NCI-H2107 treated with DMSO at 0.1 percent for 48 hours (cell line): ENCODE data around the gene KIF22.
A peak's percentile ranks its signal among the peaks of the same experiment; 100 is the strongest.

Source experiments
- DNase-seq: peaks from one replicate; lab custom pipeline; 2025; ENCODE audit not compliant: unreplicated experiment; lab: John Stamatoyannopoulos, UW

Gene KIF22

DNA sequence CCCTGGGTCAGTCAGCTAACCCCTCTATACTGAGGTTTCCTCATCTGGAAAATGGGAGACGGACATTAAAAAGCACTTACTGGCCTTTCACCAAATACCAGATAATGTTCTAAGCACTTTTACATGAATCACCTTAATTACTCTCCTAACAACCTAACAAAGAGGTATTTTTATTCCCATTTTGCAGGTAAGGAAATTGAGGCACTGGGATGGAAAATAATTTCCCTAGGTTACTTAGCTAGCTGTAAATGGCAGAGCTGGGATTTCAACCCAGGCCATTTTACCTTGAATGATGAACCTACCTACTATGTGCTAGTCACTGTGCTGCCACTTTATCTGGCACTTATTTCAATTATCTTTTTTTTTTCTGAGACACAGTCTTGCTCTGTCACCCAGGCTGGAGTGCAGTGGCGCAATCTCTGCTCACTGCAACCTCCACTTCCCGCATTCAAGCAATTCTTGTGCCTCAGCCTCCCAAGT is 3.7 kb downstream of the KIF22 start:
- DNase-seq = no peak

DNA sequence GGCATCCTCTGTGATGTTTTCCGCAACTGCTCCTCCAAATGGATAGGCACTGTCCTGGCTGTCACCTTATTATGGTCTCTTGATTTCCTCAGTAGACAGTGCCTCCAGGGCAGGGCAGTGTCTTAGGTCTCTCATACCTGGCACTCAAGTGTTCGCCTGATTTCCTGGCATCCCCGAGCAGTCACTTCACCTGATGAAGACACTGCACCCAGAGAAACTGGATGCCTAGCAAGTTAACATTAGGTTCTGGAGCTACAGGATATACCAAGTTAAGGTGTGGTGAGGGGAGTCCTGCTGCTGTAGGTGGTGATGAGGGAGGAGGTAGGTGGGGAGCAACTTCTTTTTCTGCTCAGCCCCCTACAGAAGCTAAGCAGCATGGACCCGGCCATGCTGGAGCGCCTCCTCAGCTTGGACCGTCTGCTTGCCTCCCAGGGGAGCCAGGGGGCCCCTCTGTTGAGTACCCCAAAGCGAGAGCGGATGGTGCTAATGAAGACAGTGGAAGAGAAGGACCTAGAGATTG is 11.9 kb downstream of the KIF22 start:
- DNase-seq = no peak

DNA sequence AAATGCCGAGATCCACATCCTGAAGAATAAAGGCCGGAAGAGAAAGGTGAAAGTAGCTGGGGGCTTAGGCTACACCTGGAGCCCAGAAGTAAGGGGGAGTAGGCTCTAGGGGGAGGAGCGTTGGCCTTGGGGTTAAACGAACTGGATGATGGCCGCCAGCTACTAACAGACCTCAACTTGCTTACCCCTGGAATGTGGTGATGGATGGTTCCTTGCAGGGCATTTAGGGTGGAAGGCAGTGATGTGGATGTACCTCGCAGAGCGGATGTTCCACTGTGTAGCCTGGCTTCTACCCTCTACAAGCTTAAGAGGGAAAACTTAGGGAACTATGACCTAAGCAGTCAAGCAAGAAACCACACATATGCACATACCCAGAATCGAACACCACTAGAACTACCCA is 13.5 kb downstream of the KIF22 start:
- no peak for DNase-seq

DNA sequence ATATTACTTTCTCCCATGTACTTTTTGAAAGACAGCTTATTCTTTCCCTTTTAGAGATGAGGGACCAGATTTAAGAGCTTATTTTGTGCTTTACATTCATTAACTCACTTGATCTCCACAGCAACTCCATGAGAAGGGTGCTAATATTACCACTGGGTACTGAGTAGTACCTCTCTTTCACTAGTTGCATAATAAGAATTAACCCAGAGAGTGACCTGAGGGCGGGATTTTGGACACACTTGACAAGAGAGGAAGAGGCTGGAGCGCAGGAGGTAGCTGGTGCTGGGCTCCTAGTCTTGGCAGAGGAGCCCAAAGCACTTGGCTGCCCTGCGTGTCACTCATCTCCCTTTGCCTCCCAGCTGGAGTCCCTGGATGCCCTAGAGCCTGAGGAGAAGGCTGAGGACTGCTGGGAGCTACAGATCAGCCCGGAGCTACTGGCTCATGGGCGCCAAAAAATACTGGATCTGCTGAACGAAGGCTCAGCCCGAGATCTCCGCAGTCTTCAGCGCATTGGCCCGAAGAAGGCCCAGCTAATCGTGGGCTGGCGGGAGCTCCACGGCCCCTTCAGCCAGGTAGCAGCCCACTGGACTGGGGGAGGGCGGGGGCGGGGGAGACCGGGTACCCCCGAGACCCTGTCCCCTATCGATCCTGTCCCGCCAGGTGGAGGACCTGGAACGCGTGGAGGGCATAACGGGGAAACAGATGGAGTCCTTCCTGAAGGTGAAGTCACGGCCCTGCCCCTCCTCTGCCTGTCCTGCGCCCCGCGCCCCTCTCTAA is 14.1 kb downstream of the KIF22 start:
- peak; percentile 34 for DNase-seq

DNA sequence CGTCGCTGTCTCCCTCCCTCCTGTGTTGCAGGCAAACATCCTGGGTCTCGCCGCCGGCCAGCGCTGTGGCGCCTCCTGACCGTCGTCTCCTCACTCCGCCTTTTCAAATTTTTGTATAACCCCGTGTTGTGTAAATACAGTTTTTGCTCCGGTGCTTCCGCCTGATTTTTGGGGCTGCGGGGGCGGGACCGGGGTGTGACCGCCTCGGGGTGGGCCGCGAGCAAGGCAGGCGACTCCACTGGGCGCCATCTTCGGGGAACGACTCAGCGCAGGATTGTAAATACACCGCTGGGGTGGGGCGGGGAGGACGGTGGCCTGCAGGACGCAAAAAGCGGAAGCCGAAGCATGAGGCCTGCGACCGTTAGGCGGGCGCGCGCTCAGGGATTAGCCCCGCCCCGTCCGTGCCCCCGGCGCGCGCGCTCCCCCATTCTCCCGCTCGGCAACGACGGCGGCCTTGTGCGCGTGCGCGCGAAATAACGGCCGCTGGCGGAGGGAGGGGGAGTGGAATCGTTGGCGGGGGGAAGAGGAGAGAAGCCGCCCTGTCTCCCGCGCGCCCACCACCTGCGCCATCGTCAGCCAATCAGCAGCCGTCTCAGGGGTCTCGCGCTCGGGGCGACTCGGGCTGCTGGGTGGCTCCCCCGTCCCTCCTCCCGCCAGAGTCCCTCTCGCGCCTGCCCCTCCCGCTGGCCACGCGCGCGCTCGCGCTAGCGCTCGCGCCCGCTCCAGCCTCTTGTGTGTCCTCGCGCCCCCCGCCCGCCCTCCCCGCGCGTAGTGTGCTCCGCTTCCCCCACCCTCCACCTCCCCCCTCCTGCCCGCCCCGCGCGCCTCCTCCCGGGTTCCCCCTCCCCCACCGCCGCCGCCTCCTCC is 14.9 kb downstream of the KIF22 start:
- DNase-seq = peak; percentile 90

DNA sequence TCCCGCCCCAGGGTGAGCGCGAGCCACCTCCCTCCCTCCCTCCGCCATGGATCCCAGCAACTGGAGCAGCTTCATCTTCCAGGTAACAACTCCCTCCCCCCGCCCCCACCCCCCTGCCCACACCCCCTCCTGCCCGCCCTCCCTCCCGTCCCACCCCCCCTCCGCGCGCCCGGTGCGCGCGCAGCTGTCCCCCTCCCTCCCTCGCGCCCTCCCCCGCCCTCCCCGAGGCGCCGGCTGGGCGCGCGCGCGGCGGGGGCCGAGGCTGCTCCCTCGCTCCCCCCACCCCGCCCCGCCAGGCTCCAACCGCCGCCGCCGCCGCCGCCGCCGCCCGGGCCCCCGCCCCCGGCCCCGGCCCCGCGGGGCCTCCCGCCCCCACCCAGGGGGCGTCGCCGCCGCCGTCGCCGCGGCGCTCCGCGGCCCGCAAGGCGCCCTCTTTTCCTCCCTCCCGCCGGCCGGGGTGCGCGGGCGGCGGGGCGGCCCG is 15.6 kb downstream of the KIF22 start, which contains the start of gene MAZ:
Gene MAZ, plus strand, starts transcription at position 431 of the 481 bp plus-strand sequence. CDS start 173 bp downstream, outside the sequence.
- peak; percentile 90 for DNase-seq

DNA sequence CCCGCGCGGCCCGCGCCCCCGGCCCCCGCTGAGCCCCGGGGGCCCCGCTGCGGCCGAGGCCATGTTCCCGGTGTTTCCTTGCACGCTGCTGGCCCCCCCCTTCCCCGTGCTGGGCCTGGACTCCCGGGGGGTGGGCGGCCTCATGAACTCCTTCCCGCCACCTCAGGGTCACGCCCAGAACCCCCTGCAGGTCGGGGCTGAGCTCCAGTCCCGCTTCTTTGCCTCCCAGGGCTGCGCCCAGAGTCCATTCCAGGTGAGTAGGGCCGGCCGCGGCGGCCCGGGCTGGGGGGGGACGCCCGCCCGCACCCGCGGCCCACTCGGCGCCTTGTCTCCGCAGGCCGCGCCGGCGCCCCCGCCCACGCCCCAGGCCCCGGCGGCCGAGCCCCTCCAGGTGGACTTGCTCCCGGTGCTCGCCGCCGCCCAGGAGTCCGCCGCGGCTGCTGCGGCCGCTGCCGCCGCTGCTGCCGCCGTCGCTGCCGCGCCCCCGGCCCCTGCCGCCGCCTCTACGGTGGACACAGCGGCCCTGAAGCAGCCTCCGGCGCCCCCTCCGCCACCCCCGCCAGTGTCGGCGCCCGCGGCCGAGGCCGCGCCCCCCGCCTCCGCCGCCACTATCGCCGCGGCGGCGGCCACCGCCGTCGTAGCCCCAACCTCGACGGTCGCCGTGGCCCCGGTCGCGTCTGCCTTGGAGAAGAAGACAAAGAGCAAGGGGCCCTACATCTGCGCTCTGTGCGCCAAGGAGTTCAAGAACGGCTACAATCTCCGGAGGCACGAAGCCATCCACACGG is 16.3 kb downstream of the KIF22 start:
- DNase-seq = peak; percentile 32

DNA sequence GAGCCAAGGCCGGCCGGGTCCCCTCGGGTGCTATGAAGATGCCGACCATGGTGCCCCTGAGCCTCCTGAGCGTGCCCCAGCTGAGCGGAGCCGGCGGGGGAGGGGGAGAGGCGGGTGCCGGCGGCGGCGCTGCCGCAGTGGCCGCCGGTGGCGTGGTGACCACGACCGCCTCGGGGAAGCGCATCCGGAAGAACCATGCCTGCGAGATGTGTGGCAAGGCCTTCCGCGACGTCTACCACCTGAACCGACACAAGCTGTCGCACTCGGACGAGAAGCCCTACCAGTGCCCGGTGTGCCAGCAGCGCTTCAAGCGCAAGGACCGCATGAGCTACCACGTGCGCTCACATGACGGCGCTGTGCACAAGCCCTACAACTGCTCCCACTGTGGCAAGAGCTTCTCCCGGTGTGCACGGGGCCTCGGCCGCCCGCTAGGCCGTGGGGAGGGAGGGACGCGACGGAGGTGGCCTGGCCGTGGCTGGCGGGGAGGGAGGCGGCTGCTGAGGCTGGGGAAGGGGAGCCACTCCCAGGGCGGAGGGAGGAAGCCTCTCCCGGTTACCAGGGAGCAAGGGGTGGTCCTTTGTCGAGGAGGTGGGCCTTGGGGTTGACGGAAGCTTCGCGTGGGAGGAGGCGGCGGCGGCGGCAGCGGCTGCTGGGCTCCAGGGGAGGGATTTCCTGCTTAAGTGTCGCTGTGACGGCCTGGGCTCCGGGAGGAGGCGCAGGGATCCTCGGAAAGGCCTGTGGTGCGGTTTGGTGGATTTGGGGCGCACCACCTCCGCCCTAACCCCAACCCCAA is 17.1 kb downstream of the KIF22 start:
- peak; percentile 46 for DNase-seq

DNA sequence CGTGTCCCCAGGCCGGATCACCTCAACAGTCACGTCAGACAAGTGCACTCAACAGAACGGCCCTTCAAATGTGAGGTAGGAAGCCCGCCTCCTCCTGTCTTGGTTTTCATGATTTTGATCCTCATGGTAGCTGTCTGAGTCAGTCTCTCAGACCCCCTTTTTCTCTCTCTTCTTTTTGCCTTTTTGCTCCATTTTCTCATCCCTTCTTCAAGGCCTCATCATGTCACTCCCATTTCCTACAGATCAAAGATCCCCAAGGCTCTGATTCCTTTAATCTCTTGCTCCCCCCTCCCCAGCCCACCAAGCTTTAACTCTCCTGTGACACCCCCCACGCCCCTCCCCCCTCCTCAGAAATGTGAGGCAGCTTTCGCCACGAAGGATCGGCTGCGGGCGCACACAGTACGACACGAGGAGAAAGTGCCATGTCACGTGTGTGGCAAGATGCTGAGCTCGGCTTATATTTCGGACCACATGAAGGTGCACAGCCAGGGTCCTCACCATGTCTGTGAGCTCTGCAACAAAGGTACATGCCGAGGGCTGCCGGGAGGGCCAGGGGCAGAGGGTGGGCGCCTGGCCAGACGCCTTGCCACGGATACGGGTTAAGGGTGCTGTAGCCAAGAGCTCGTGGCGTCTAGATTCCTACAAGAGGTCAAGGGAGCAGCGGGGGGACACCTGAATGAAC is 17.8 kb downstream of the KIF22 start:
- peak; percentile 27 for DNase-seq

DNA sequence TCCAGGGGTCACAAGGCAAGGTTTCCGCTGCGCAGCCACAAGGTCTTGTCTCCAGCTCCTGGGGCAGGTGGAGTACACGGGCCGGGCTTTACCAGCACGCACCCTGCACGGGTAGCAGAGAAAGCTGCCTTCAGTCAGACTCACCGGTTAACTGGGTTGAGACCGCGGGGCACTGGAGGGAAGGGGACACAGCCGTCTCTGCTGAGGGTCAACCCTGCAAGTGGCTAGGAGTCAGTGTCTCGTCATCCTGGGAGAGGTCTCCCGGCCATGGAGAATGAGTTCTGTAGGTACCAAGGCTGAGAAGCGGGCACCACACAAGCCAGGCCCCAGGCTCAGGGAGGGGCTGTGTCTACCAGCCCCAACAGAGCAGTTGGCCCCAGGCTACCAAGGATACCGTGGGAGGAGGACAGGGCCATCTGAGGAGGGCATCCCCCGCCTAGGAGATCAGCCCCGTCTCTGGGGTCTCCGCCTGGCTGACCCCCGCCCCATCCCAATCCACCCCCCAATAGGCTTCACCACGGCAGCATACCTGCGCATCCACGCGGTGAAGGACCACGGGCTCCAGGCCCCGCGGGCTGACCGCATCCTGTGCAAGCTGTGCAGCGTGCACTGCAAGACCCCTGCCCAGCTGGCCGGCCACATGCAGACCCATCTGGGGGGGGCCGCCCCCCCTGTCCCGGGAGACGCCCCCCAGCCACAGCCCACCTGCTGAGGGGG is 18.6 kb downstream of the KIF22 start:
- DNase-seq = no peak

DNA sequence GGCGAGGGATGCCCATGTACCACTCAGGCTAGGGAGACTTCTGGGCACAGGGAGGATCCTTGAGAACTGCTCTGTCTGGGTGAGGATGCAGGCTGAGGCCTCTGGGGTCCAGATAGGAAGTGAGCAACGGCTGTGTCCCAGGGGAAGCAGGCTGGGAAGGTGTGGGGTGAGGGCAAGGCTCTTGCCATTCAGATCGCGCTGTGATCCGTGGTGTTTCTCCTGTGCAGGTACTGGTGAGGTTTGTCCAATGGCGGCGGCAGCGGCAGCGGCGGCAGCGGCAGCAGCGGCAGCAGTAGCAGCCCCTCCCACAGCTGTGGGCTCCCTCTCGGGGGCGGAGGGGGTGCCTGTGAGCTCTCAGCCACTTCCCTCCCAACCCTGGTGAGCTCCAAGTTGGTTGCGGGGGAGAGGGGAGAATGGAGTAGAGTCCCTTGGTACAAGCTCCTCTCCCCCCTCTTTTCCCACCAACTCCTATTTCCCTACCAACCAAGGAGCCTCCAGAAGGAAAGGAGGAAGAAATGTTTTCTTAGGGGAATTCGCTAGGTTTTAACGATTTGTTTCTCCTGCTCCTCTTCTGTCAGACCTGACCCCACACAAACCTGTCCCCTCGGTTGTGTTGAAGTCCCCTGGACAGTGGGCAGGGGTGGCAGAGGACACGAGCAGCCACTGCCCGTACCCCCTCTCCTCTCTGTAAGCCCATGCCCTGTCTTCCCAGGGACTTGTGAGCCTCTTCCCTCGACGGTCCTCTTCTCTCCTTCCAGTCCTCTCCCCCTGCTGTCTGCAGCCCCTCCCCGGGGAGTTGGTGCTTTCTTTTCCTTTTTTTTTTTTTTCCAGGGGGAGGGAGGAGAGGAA is 19.5 kb downstream of the KIF22 start:
- DNase-seq = no peak

DNA sequence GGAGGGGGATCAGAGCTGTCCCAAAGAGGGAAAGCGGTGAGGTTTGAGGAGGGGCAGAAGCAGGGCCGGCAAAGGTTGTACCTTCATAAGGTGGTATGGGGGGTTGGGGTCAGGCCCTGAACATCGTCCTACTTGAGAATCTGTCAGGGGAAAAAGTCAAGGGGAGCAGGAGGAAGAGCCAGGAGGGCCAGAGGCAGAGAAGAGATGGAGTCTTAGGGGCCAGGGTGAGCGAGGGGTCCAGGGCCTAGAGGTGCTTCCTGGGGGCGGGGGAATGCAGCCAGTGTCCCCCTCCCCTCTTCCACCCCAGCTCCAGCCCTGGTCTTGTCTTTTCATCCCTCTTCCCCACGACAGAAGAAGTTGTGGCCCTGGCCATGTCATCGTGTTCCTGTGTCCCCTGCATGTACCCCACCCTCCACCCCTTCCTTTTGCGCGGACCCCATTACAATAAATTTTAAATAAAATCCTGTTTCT is 20.2 kb downstream of the KIF22 start:
- no peak for DNase-seq

DNA sequence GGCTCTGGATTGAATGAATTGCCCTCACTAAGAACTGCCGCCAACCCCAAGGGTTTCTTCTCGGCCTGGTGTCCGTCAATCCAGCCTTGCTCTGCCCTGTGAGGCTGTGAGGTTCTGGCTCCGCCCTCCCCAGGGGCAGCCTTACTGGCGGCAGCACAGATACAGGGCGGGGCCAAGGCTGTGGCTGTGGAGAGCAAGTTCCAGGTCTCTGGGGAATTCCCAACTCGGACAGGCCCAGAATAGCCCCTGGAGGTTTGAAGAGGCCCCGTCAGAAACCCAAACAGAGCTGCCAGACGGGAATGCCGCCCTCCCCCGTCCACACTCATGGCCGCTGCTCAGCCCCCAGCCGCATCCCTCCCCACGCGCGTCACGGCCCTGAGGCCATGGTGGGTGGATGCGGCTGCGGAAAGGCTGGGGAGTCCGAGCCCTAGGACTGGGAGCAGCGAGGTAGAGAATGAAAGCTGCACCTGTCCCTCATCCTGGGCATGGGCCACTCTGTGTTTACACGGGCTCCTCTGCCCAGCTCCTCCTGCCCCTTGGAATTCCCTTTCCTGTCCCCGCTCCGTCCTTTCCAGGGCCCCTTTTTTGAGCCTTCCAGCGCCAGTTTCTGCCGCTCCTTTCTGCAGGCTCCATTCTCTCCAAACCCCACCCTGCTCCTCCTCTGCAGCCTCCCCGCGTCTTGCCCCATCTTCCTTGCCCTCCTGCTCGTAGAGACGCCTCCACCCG is 20.8 kb downstream of the KIF22 start:
- DNase-seq = peak; percentile 81

DNA sequence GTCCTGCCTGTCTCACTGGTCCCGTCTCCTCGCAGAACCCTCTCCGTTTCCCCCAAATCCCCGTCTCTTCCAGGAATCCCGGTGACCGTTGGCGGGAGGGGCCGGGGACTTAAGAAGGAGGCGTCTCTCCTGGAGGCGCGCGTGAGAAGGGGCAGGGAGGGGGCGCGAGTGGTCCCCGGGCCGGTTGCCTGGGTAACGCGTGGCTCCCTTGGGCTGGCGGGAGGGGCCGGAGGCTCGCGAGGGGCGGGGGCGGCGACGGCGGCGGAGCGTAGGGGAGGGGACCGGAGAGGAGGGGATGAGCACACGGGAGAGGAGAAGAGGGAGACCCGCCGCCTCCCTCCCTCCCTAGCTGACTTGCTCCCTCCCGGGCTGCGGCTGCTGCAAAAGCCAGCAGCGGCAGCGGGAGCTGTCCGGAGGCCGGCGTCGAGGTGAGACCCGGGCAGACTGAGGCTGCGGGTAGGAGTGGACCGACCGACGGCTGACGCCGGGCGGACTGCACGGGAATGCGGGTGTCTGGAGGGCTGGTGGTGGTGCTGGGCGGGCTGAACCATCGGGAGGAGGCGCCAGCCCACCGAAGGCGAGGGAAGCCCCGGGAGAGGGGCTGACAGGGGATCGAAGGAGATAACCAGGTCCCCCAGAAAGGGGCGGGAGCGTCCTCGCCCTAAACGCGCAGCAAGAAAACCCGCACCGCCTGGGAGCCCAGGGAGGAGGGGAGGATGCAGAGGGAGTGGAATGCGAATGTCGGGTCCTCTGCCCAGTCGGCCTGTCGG is 21.5 kb downstream of the KIF22 start, which contains the start of gene PRRT2:
Gene PRRT2, plus strand, starts transcription at position 298 of the 770 bp plus-strand sequence. CDS start 862 bp downstream, outside the sequence.
- DNase-seq = peak; percentile 39

DNA sequence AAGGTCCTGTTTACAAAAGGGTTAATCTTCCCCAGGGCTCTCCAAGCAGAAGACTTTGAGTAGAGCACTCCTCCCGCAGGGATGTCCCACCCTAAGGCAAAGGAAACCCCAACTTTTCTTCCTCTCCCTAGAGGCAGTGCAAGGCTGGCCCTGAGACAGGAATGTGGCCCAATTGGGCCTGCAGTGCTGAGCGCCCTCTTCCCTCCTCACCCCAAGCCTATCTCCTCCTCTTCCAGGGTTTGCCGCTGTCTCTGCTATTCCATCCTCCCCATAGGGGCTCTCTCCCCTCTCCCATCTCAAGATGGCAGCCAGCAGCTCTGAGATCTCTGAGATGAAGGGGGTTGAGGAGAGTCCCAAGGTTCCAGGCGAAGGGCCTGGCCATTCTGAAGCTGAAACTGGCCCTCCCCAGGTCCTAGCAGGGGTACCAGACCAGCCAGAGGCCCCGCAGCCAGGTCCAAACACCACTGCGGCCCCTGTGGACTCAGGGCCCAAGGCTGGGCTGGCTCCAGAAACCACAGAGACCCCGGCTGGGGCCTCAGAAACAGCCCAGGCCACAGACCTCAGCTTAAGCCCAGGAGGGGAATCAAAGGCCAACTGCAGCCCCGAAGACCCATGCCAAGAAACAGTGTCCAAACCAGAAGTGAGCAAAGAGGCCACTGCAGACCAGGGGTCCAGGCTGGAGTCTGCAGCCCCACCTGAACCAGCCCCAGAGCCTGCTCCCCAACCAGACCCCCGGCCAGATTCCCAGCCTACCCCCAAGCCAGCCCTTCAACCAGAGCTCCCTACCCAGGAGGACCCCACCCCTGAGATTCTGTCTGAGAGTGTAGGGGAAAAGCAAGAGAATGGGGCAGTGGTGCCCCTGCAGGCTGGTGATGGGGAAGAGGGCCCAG is 22.4 kb downstream of the KIF22 start:
- DNase-seq = no peak
